HepG2 (cell line): ENCODE measurements around the gene IL33. TPM values are rescaled to one million over a fixed set of nuclear protein-coding genes. Genes with fewer than 3 reads are reported as not detected.

Experiments used
- ATAD3A ChIP-seq: sonication (generic); formaldehyde crosslinking; IDR thresholded peaks from 2 replicates; pipeline ENCODE4 v1.4.0; 2020; ENCODE audit warnings: missing genetic modification reagents
- FOXA1 ChIP-seq, 2 experiments: fragments of 450-650 bp in 1 of 2; sonication (generic) in 1 of 2; formaldehyde crosslinking in 1 of 2; IDR thresholded peaks; 2 replicates each; pipeline versions ENCODE4 v1.4.0 to v1.6.1; 2016 to 2020; ENCODE audit warnings: missing genetic modification reagents in 1 of 2
- FOXJ3 ChIP-seq: sonication (generic); formaldehyde crosslinking; IDR thresholded peaks from 2 replicates; pipeline ENCODE4 v1.4.0; 2020; ENCODE audit warnings: missing genetic modification reagents, mild to moderate bottlenecking, borderline replicate concordance
- HCFC1 ChIP-seq: fragments of 150-350 bp; IDR thresholded peaks from 2 replicates; pipeline ENCODE4 v1.6.1; 2014; ENCODE audit warnings: low read depth, low read length
- MAFK ChIP-seq, 2 experiments: IDR thresholded peaks in 1 of 2; conservative IDR thresholded peaks in 1 of 2; 2 replicates each; pipeline ENCODE4 v1.6.1; 2011; ENCODE audit warnings: improper control_type of control experiment in 2 of 2, low read length in 2 of 2
- MBD4 ChIP-seq: IDR thresholded peaks from 2 replicates; pipeline ENCODE4 v1.6.1; 2012; ENCODE audit warnings: low read length, inconsistent platforms, borderline replicate concordance
- MTA3 ChIP-seq: sonication (generic); formaldehyde crosslinking; IDR thresholded peaks from 2 replicates; pipeline ENCODE4 v1.4.0; 2020; ENCODE audit warnings: missing genetic modification reagents
- NCOA5 ChIP-seq: sonication (generic); formaldehyde crosslinking; IDR thresholded peaks from 2 replicates; pipeline ENCODE4 v1.4.0; 2020; ENCODE audit warnings: missing genetic modification reagents
- NFE2L2 ChIP-seq: fragments of 150-350 bp; IDR thresholded peaks from 2 replicates; pipeline ENCODE4 v1.6.1; 2014; ENCODE audit warnings: low read length
- NR2F6 ChIP-seq, 2 experiments: IDR thresholded peaks; 2 replicates each; pipeline ENCODE4 v1.6.1; 2016; ENCODE audit warnings: antibody characterized with exemption in 1 of 2, mild to moderate bottlenecking in 1 of 2
- ONECUT2 ChIP-seq: sonication (generic); formaldehyde crosslinking; IDR thresholded peaks from 2 replicates; pipeline ENCODE4 v1.4.0; 2020; ENCODE audit warnings: missing genetic modification reagents
- SMAD3 ChIP-seq: sonication (generic); formaldehyde crosslinking; IDR thresholded peaks from 2 replicates; pipeline ENCODE4 v1.4.0; 2020; ENCODE audit warnings: missing genetic modification reagents
- SSRP1 ChIP-seq: IDR thresholded peaks from 2 replicates; pipeline ENCODE4 v1.6.1; 2016; ENCODE audit warnings: control low read depth
- XRCC5 ChIP-seq: fragments of 200-400 bp; formaldehyde crosslinking; optimal IDR thresholded peaks from 2 replicates; pipeline ENCODE3; 2017; ENCODE audit warnings: mild to moderate bottlenecking, low read length
- ZNF207 ChIP-seq: fragments of 450-650 bp; IDR thresholded peaks from 2 replicates; pipeline ENCODE4 v1.6.1; 2016; ENCODE audit warnings: antibody characterized with exemption, borderline replicate concordance
- ZNF24 ChIP-seq: fragments of 450-650 bp; IDR thresholded peaks from 2 replicates; pipeline ENCODE4 v1.6.1; 2017; ENCODE audit warnings: antibody characterized with exemption, mild to moderate bottlenecking
- ZNF878 ChIP-seq: sonication (generic); formaldehyde crosslinking; IDR thresholded peaks from 2 replicates; pipeline ENCODE4 v1.8.1; 2023; ENCODE audit warnings: mild to moderate bottlenecking, missing genetic modification reagents, moderate library complexity
- polyA plus RNA-seq, 8 experiments: library from polyadenylated mRNA; depleted of rRNA in 3 of 8; stranded (reverse) in 7 of 8; unstranded in 1 of 8; fragments of >200 nt; fragmentation: Illumina TruSeq in 4 of 8; extraction: Trizol in 4 of 8; gene quantifications; 2 replicates each; pipeline versions ENCODE4 v1.2.1 to v1.2.3, GENCODE V29; 2011 to 2016; ENCODE audit warnings: low read depth in 4 of 8, missing spikeins in 1 of 8, mixed read lengths in 1 of 8; ENCODE audit not compliant: insufficient read depth in 1 of 8
- total RNA-seq, 5 experiments: library from RNA; depleted of rRNA; stranded (reverse); fragments of >200 nt; fragmentation: Illumina TruSeq; extraction: Trizol; gene quantifications; 2 replicates each; pipeline ENCODE4 v1.2.3, GENCODE V29; 2016; ENCODE audit warnings: low read depth in 1 of 5
- TF ChIP-seq, protein P1 (sequence below): sonication (generic); formaldehyde crosslinking; IDR thresholded peaks from 2 replicates; pipeline ENCODE4 v1.4.0; 2020; ENCODE audit warnings: missing genetic modification reagents
- TF ChIP-seq, protein P2 (sequence below): sonication (generic); formaldehyde crosslinking; IDR thresholded peaks from 2 replicates; pipeline ENCODE4 v1.4.0; 2020; ENCODE audit warnings: missing genetic modification reagents
- TF ChIP-seq, protein P3 (sequence below): conservative IDR thresholded peaks from 2 replicates; pipeline ENCODE4 v1.6.1; 2018; ENCODE audit warnings: missing genetic modification reagents
- TF ChIP-seq, protein P4 (sequence below): sonication (generic); formaldehyde crosslinking; IDR thresholded peaks from 2 replicates; pipeline ENCODE4 v1.4.0; 2020; ENCODE audit warnings: missing genetic modification reagents
- TF ChIP-seq, protein P5 (sequence below): sonication (generic); formaldehyde crosslinking; IDR thresholded peaks from 2 replicates; pipeline ENCODE4 v1.4.0; 2020; ENCODE audit warnings: mild to moderate bottlenecking, missing genetic modification reagents
- TF ChIP-seq, protein P6 (sequence below): IDR thresholded peaks from 2 replicates; pipeline ENCODE4 v1.6.1; 2012; ENCODE audit warnings: low read depth, low read length, improper control_type of control experiment
- TF ChIP-seq, protein P7 (sequence below): sonication (generic); formaldehyde crosslinking; IDR thresholded peaks from 2 replicates; pipeline ENCODE4 v1.5.0; 2020; ENCODE audit warnings: missing genetic modification reagents

Gene IL33
- total and polyA plus RNA-seq, 2 of the 13 experiments (the other 11 are each of a cell fraction or from before 2014, with no cell fraction given) = 0.05 TPM; not detected in 1

DNA sequence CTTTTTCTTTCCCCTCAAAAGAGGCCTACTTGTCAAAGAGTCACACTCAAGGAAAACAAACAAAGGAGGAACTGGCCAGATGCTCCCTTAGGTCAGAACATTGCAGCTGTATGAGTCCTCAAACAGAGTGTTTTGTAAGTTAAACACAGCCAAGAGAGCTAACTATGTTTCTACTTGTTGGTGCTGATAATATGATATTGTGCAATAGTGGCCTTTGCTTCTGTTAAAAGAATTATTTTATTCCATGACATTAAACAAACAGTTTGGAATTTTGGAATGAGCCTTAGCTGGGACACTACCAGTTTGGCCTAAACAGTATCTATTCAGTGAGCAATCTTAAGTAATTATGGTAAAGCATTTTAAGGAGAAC is 56.6 kb downstream of the IL33 start (continued):
- TF ChIP-seq FOXA1 (IDR thresholded peaks at IDR 0.05) = no peak
- TF ChIP-seq FOXA1 (CRISPR knock-in tag; IDR thresholded peaks at IDR 0.05) = peak; percentile 72
- no peak for TF ChIP-seq HCFC1
- TF ChIP-seq MAFK (conservative IDR thresholded peaks at IDR 0.05 in 1 of 2, IDR thresholded peaks at IDR 0.05 in 1 of 2; ENCODE audit: low read length in 2 of 2) = no peak
- no peak for TF ChIP-seq ZNF24
- TF ChIP-seq, protein P1, sequence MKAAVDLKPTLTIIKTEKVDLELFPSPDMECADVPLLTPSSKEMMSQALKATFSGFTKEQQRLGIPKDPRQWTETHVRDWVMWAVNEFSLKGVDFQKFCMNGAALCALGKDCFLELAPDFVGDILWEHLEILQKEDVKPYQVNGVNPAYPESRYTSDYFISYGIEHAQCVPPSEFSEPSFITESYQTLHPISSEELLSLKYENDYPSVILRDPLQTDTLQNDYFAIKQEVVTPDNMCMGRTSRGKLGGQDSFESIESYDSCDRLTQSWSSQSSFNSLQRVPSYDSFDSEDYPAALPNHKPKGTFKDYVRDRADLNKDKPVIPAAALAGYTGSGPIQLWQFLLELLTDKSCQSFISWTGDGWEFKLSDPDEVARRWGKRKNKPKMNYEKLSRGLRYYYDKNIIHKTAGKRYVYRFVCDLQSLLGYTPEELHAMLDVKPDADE (CRISPR knock-in tag) = no peak
- TF ChIP-seq NFE2L2 = no peak
- 0 out of 2 replicates have a peak, but pooled peaks have one; percentile 38 for TF ChIP-seq SMAD3
- no peak for TF ChIP-seq ONECUT2 (CRISPR knock-in tag)
- TF ChIP-seq, protein P2, sequence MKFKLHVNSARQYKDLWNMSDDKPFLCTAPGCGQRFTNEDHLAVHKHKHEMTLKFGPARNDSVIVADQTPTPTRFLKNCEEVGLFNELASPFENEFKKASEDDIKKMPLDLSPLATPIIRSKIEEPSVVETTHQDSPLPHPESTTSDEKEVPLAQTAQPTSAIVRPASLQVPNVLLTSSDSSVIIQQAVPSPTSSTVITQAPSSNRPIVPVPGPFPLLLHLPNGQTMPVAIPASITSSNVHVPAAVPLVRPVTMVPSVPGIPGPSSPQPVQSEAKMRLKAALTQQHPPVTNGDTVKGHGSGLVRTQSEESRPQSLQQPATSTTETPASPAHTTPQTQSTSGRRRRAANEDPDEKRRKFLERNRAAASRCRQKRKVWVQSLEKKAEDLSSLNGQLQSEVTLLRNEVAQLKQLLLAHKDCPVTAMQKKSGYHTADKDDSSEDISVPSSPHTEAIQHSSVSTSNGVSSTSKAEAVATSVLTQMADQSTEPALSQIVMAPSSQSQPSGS = 0 out of 2 replicates have a peak, but pooled peaks have one; percentile 18
- TF ChIP-seq, protein P3, sequence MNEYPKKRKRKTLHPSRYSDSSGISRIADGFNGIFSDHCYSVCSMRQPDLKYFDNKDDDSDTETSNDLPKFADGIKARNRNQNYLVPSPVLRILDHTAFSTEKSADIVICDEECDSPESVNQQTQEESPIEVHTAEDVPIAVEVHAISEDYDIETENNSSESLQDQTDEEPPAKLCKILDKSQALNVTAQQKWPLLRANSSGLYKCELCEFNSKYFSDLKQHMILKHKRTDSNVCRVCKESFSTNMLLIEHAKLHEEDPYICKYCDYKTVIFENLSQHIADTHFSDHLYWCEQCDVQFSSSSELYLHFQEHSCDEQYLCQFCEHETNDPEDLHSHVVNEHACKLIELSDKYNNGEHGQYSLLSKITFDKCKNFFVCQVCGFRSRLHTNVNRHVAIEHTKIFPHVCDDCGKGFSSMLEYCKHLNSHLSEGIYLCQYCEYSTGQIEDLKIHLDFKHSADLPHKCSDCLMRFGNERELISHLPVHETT = no peak
- no peak for TF ChIP-seq ATAD3A (CRISPR knock-in tag)
- peak; percentile 91 for TF ChIP-seq FOXJ3 (CRISPR knock-in tag)
- TF ChIP-seq, protein P4, sequence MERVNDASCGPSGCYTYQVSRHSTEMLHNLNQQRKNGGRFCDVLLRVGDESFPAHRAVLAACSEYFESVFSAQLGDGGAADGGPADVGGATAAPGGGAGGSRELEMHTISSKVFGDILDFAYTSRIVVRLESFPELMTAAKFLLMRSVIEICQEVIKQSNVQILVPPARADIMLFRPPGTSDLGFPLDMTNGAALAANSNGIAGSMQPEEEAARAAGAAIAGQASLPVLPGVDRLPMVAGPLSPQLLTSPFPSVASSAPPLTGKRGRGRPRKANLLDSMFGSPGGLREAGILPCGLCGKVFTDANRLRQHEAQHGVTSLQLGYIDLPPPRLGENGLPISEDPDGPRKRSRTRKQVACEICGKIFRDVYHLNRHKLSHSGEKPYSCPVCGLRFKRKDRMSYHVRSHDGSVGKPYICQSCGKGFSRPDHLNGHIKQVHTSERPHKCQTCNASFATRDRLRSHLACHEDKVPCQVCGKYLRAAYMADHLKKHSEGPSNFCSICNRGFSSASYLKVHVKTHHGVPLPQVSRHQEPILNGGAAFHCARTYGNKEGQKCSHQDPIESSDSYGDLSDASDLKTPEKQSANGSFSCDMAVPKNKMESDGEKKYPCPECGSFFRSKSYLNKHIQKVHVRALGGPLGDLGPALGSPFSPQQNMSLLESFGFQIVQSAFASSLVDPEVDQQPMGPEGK (CRISPR knock-in tag) = no peak
- no peak for TF ChIP-seq SSRP1
- no peak for TF ChIP-seq ZNF878
- no peak for TF ChIP-seq ZNF207
- TF ChIP-seq, protein P5, sequence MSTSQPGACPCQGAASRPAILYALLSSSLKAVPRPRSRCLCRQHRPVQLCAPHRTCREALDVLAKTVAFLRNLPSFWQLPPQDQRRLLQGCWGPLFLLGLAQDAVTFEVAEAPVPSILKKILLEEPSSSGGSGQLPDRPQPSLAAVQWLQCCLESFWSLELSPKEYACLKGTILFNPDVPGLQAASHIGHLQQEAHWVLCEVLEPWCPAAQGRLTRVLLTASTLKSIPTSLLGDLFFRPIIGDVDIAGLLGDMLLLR (CRISPR knock-in tag) = no peak
- TF ChIP-seq, protein P6, sequence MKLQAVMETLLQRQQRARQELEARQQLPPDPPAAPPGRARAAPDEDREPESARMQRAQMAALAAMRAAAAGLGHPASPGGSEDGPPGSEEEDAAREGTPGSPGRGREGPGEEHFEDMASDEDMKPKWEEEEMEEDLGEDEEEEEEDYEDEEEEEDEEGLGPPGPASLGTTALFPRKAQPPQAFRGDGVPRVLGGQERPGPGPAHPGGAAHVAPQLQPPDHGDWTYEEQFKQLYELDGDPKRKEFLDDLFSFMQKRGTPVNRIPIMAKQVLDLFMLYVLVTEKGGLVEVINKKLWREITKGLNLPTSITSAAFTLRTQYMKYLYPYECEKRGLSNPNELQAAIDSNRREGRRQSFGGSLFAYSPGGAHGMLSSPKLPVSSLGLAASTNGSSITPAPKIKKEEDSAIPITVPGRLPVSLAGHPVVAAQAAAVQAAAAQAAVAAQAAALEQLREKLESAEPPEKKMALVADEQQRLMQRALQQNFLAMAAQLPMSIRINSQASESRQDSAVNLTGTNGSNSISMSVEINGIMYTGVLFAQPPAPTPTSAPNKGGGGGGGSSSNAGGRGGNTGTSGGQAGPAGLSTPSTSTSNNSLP = peak; percentile 56; the same call in 1 of the 2 replicates
- TF ChIP-seq NCOA5 (CRISPR knock-in tag) = no peak
- TF ChIP-seq MTA3 = no peak
- TF ChIP-seq, protein P7, sequence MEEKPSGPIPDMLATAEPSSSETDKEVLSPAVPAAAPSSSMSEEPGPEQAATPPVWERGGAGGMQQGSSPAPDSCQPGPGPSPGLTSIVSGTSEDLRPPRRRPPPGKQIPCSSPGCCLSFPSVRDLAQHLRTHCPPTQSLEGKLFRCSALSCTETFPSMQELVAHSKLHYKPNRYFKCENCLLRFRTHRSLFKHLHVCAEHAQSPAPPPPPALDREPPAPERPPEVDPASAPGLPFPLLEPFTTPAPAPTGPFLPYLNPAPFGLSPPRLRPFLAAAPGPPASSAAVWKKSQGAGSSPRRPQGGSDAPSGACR (CRISPR knock-in tag) = no peak
- peak; percentile 53 for TF ChIP-seq NR2F6 (IDR thresholded peaks at IDR 0.05)
- TF ChIP-seq NR2F6 (CRISPR knock-in tag; IDR thresholded peaks at IDR 0.05) = no peak
- no peak for TF ChIP-seq XRCC5
- TF ChIP-seq MBD4 = no peak
